ENCODE results near the gene CTDSPL.

- TF ChIP-seq CTCF (IDR thresholded peaks at IDR 0.05; ENCODE audit: poor library complexity) (no peak), EZH2phosphoT487 (IDR thresholded peaks at IDR 0.05; ENCODE audit: low read depth, severe bottlenecking, unreplicated experiment) (no peak), EZH2 (IDR thresholded peaks at IDR 0.05; ENCODE audit: borderline replicate concordance) (no peak)
Observed at GRCh38 chr3:37826502-37826901, 35.2 kb upstream of the CTDSPL start.
